ENCODE measurements around the gene FGFR2. TPM values are rescaled to one million over a fixed set of nuclear protein-coding genes. Genes with fewer than 3 reads are reported as not detected.
A peak's percentile ranks its signal among the peaks of the same experiment; 100 is the strongest.

FGFR2 gene
- total RNA-seq, 1 donor from 2014 or later, result 7.4 TPM

DNA sequence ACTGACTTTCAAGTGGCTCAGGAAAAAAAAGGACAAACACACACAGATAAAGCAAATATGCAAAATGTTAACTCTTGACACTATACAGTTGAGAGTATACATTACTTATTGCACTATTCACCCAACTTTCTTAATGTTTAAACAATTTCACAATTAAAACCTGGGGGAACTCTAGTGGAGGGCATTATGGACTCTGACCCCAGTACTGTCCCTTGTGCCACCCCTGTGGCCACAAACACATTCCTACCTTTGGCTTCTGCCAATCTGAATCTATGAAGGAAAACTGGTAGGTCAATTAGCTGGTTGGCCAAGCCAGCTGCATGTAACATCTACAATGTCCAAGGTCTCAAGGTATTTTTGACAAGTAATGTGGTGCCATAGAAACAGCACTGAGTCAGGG is 7.5 kb upstream of the FGFR2 start:
- H3K36me3 Mint-ChIP-seq (ENCODE audit: unreplicated experiment), result no peaks in the 10 kb centered on the region
- peaks cover 3% of the 10 kb centered on the region for H3K9me3 Mint-ChIP-seq (ENCODE audit: unreplicated experiment)
- no peak overlapping the region for H3K4me3 Mint-ChIP-seq (ENCODE audit: unreplicated experiment)
- peaks cover 6% of the 10 kb centered on the region for H3K4me1 Mint-ChIP-seq (ENCODE audit: low read depth, unreplicated experiment)
- H3K27ac Mint-ChIP-seq (ENCODE audit: unreplicated experiment), result no peak overlapping the region
- DNase-seq, result no peak
- TF ChIP-seq, protein P1, sequence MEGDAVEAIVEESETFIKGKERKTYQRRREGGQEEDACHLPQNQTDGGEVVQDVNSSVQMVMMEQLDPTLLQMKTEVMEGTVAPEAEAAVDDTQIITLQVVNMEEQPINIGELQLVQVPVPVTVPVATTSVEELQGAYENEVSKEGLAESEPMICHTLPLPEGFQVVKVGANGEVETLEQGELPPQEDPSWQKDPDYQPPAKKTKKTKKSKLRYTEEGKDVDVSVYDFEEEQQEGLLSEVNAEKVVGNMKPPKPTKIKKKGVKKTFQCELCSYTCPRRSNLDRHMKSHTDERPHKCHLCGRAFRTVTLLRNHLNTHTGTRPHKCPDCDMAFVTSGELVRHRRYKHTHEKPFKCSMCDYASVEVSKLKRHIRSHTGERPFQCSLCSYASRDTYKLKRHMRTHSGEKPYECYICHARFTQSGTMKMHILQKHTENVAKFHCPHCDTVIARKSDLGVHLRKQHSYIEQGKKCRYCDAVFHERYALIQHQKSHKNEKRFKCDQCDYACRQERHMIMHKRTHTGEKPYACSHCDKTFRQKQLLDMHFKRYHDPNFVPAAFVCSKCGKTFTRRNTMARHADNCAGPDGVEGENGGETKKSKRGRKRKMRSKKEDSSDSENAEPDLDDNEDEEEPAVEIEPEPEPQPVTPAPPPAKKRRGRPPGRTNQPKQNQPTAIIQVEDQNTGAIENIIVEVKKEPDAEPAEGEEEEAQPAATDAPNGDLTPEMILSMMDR (IDR thresholded peaks at IDR 0.05; ENCODE audit: partially characterized antibody, unreplicated experiment), result no peak
- peaks cover 6% of the 10 kb centered on the region for H3K27me3 Mint-ChIP-seq (ENCODE audit: unreplicated experiment)

DNA sequence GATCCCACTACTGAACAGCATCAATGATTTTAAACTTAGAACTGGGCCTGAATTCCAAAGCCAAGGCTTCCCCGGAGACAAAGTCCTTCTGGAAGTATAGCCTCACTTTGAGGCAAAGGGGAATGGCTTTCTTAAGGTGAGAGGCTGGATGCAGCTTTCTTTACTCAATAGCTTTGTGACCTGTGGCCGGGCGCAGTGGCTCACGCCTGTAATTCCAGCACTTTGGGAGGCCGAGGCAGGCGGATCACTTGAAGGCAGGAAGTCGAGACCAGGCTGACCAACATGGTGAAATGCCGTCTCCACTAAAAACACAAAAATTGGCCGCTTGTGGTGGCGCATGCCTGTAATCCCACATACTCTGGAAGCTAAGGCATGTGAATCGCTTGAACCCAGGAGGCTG is 3.2 kb upstream of the FGFR2 start:
- Mint-ChIP-seq H3K36me3 (ENCODE audit: unreplicated experiment) (no peaks in the 10 kb centered on the region), H3K27me3 (ENCODE audit: unreplicated experiment) (peaks cover 2% of the 10 kb centered on the region), H3K27ac (ENCODE audit: unreplicated experiment) (no peak overlapping the region), H3K4me1 (ENCODE audit: low read depth, unreplicated experiment) (peaks cover 4% of the 10 kb centered on the region), H3K9me3 (ENCODE audit: unreplicated experiment) (peaks cover 6% of the 10 kb centered on the region), H3K4me3 (ENCODE audit: unreplicated experiment) (no peak overlapping the region)
- no peak for DNase-seq
- TF ChIP-seq, protein P1 (IDR thresholded peaks at IDR 0.05; ENCODE audit: partially characterized antibody, unreplicated experiment), result no peak

DNA sequence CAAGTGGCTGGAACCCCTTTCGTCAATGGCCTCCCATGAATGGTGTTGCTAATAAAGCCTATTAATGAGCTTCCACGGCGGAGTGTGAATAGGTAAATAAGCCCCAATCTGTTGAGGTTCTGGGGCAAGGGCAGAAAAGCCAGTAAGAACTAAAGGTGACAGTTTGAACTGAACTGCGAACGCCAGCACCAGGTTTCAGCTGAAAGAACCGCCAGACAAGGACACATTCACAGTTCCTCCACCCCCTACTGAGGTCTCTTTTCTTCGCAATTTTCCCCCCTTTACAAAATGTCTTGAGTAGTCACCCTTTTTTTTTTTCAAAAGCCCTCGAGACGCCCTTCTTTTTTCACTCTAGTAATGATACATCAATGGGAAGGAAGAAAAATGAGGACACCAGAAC is 2.4 kb upstream of the FGFR2 start:
- peaks cover 3% of the 10 kb centered on the region for H3K27me3 Mint-ChIP-seq (ENCODE audit: unreplicated experiment)
- H3K36me3 Mint-ChIP-seq (ENCODE audit: unreplicated experiment), result no peaks in the 10 kb centered on the region
- TF ChIP-seq, protein P1 (IDR thresholded peaks at IDR 0.05; ENCODE audit: partially characterized antibody, unreplicated experiment), result no peak
- no peak for DNase-seq
- peaks cover 6% of the 10 kb centered on the region for H3K9me3 Mint-ChIP-seq (ENCODE audit: unreplicated experiment)
- H3K4me1 Mint-ChIP-seq (ENCODE audit: low read depth, unreplicated experiment), result peaks cover 7% of the 10 kb centered on the region
- H3K27ac Mint-ChIP-seq (ENCODE audit: unreplicated experiment), result no peak overlapping the region
- H3K4me3 Mint-ChIP-seq (ENCODE audit: unreplicated experiment), result no peak overlapping the region

DNA sequence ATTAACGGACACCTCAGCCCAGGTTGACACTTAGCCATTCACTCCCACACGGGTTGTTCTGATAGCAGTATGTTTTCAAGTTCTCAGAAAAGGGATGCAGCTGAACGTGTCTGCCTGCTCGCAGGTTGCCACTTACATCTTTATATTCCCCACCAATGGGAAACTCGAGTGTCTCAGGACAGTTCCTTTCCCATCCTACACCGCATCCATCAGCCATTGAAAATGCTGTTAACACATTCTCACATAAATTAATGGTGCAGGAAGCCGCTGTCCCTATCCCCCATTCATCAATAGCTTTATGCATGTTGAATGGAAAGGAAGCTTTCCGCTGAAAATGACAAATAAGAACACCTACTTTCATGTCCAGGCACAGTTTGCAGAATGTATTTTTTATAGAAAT is 1.7 kb upstream of the FGFR2 start:
- peaks cover 7% of the 10 kb centered on the region for H3K4me1 Mint-ChIP-seq (ENCODE audit: low read depth, unreplicated experiment)
- TF ChIP-seq, protein P1 (IDR thresholded peaks at IDR 0.05; ENCODE audit: partially characterized antibody, unreplicated experiment), result no peak
- H3K36me3 Mint-ChIP-seq (ENCODE audit: unreplicated experiment), result no peaks in the 10 kb centered on the region
- H3K4me3 Mint-ChIP-seq (ENCODE audit: unreplicated experiment), result no peak overlapping the region
- H3K27ac Mint-ChIP-seq (ENCODE audit: unreplicated experiment), result no peak overlapping the region
- H3K9me3 Mint-ChIP-seq (ENCODE audit: unreplicated experiment), result peaks cover 6% of the 10 kb centered on the region
- DNase-seq, result no peak
- peaks cover 3% of the 10 kb centered on the region for H3K27me3 Mint-ChIP-seq (ENCODE audit: unreplicated experiment)

DNA sequence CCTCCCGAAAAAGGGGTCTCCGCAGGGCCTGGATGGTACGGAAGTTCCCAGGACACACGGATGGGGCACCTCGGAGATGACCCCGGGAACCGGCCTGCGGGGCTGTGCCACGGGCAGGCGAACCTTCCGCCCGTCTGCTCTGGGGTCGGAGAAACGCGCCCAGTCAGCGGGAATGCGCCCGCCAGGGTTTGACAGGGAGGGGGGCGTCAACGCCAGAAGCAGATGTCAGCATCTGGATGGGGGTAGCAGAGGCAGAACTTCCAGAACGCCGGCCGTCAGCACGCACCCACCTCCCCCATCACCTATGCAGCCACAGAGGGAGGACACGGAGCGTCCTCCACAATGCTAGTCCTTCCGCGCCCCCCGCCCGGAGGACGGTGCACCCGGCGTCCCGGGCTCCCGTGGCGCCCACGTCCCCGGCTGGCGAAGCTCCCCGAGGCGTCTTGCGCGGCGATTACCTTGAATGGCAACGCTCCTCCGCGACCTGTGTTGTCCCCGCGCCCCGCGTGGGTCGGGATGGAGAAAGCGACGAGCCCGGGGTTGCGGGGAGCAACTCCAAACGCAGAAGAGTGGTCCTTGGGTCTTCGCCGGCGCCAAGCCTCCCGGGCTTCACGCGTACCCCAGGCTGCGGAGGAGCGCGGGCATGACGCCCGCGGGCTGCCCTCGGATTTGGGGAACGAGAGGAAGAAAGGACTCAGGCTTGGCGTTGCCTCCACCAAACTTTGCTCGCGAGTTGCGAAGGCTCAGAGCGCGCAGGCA is 561 bp downstream of the FGFR2 start:
- peaks cover 17% of the 10 kb centered on the region for H3K4me1 Mint-ChIP-seq (ENCODE audit: low read depth, unreplicated experiment)
- peak; percentile 50 for DNase-seq
- H3K4me3 Mint-ChIP-seq (ENCODE audit: unreplicated experiment), result peak overlapping the region; percentile 52
- TF ChIP-seq, protein P1 (IDR thresholded peaks at IDR 0.05; ENCODE audit: partially characterized antibody, unreplicated experiment), result no peak
- no peaks in the 10 kb centered on the region for H3K36me3 Mint-ChIP-seq (ENCODE audit: unreplicated experiment)
- peaks cover 6% of the 10 kb centered on the region for H3K9me3 Mint-ChIP-seq (ENCODE audit: unreplicated experiment)
- H3K27ac Mint-ChIP-seq (ENCODE audit: unreplicated experiment), result no peak overlapping the region
- peaks cover 3% of the 10 kb centered on the region for H3K27me3 Mint-ChIP-seq (ENCODE audit: unreplicated experiment)
